Memory B cell (primary cell): Measurements from ENCODE around the gene TGFBRAP1.

Experiments
- ATAC-seq: fragments of 150-1000 bp; cut with Tn5 transposase; 2 replicates; pipeline ENCODE4 v1.10.0; 2021; ENCODE audit warnings: low read depth, mild to moderate bottlenecking, moderate library complexity
- DNase-seq, 2 donors: peaks; one replicate each; pipeline ENCODE4 v3.0.0; 2022; ENCODE audit warnings: low spot score in 2 of 2
- H3K27ac Mint-ChIP-seq: one replicate; pipeline ENCODE4 v1.8.0; 2022; ENCODE audit warnings: mild to moderate bottlenecking, moderate library complexity, mixed read lengths
- H3K27me3 Mint-ChIP-seq: one replicate; pipeline ENCODE4 v1.8.0; 2022; ENCODE audit warnings: mixed read lengths
- H3K36me3 Mint-ChIP-seq: one replicate; pipeline ENCODE4 v1.8.0; 2022; ENCODE audit warnings: mild to moderate bottlenecking, mixed read lengths
- H3K4me1 Mint-ChIP-seq: one replicate; pipeline ENCODE4 v1.8.0; 2022; ENCODE audit warnings: mixed read lengths
- H3K4me3 Mint-ChIP-seq: one replicate; pipeline ENCODE4 v1.8.0; 2022; ENCODE audit warnings: mild to moderate bottlenecking, moderate library complexity, mixed read lengths
- H3K9me3 Mint-ChIP-seq: one replicate; pipeline ENCODE4 v1.8.0; 2022; ENCODE audit warnings: mixed read lengths

Gene TGFBRAP1

GRCh38 chr2:105365206-105365605 is 35.7 kb upstream of the TGFBRAP1 start:
- Mint-ChIP-seq H3K9me3 (no peaks in the 10 kb centered on the region), H3K4me3 (no peak overlapping the region), H3K36me3 (peaks cover 10% of the 10 kb centered on the region), H3K27ac (no peak overlapping the region), H3K27me3 (no peaks in the 10 kb centered on the region), H3K4me1 (peaks cover 7% of the 10 kb centered on the region)
- no peak for DNase-seq
- ATAC-seq: no peak

GRCh38 chr2:105364436-105365139 is 35.1 kb upstream of the TGFBRAP1 start:
- Mint-ChIP-seq H3K27ac (no peak overlapping the region), H3K4me1 (peaks cover under 1% of the 10 kb centered on the region), H3K27me3 (no peaks in the 10 kb centered on the region), H3K36me3 (peaks cover 12% of the 10 kb centered on the region), H3K4me3 (no peak overlapping the region), H3K9me3 (no peaks in the 10 kb centered on the region)
- ATAC-seq (no peak), DNase-seq (no peak)

- no peaks in the 10 kb centered on the region for H3K27me3 Mint-ChIP-seq
- DNase-seq (no peak), ATAC-seq (no peak)
- no peak overlapping the region for H3K27ac Mint-ChIP-seq
- peaks cover 23% of the 10 kb centered on the region for H3K36me3 Mint-ChIP-seq
- H3K9me3 Mint-ChIP-seq: no peaks in the 10 kb centered on the region
- no peaks in the 10 kb centered on the region for H3K4me1 Mint-ChIP-seq
- H3K4me3 Mint-ChIP-seq: no peak overlapping the region
Observed at GRCh38 chr2:105362862-105363591, 33.5 kb upstream of the TGFBRAP1 start.

- Mint-ChIP-seq H3K27ac (no peak overlapping the region), H3K36me3 (peaks cover 37% of the 10 kb centered on the region), H3K4me3 (no peak overlapping the region), H3K9me3 (peaks cover 4% of the 10 kb centered on the region), H3K27me3 (no peaks in the 10 kb centered on the region), H3K4me1 (no peaks in the 10 kb centered on the region)
- ATAC-seq: no peak
- no peak for DNase-seq
Observed at GRCh38 chr2:105361102-105361889, 31.8 kb upstream of the TGFBRAP1 start.

- no peak overlapping the region for H3K27ac Mint-ChIP-seq
- DNase-seq (no peak), ATAC-seq (no peak)
- H3K36me3 Mint-ChIP-seq: peaks cover 53% of the 10 kb centered on the region
- H3K9me3 Mint-ChIP-seq: peaks cover 9% of the 10 kb centered on the region
- H3K4me1 Mint-ChIP-seq: no peaks in the 10 kb centered on the region
- H3K4me3 Mint-ChIP-seq: no peak overlapping the region
- H3K27me3 Mint-ChIP-seq: no peaks in the 10 kb centered on the region
Observed at GRCh38 chr2:105358593-105358992, 29.1 kb upstream of the TGFBRAP1 start.

- Mint-ChIP-seq H3K27me3 (no peaks in the 10 kb centered on the region), H3K4me3 (no peak overlapping the region), H3K9me3 (peaks cover 9% of the 10 kb centered on the region), H3K36me3 (peaks cover 63% of the 10 kb centered on the region), H3K4me1 (no peaks in the 10 kb centered on the region), H3K27ac (no peak overlapping the region)
- DNase-seq: no peak
- no peak for ATAC-seq
Observed at GRCh38 chr2:105357122-105357521, 27.6 kb upstream of the TGFBRAP1 start.

- ATAC-seq (no peak), DNase-seq (no peak)
- no peak overlapping the region for H3K27ac Mint-ChIP-seq
- H3K4me1 Mint-ChIP-seq: peaks cover 4% of the 10 kb centered on the region
- H3K27me3 Mint-ChIP-seq: no peaks in the 10 kb centered on the region
- H3K9me3 Mint-ChIP-seq: no peaks in the 10 kb centered on the region
- peaks cover 22% of the 10 kb centered on the region for H3K36me3 Mint-ChIP-seq
- H3K4me3 Mint-ChIP-seq: no peak overlapping the region
Observed at GRCh38 chr2:105344704-105345345, 15.3 kb upstream of the TGFBRAP1 start.

- peaks cover 12% of the 10 kb centered on the region for H3K4me1 Mint-ChIP-seq
- no peaks in the 10 kb centered on the region for H3K27me3 Mint-ChIP-seq
- H3K4me3 Mint-ChIP-seq: no peak overlapping the region
- H3K27ac Mint-ChIP-seq: no peak overlapping the region
- H3K9me3 Mint-ChIP-seq: no peaks in the 10 kb centered on the region
- ATAC-seq (no peak), DNase-seq (no peak)
- H3K36me3 Mint-ChIP-seq: peaks cover 10% of the 10 kb centered on the region
Observed at GRCh38 chr2:105339414-105339813, 9.9 kb upstream of the TGFBRAP1 start.

- no peaks in the 10 kb centered on the region for H3K27me3 Mint-ChIP-seq
- H3K9me3 Mint-ChIP-seq: no peaks in the 10 kb centered on the region
- peak overlapping the region; percentile 100 for H3K4me3 Mint-ChIP-seq
- ATAC-seq (no peak), DNase-seq (no peak)
- H3K36me3 Mint-ChIP-seq: peaks cover 7% of the 10 kb centered on the region
- H3K4me1 Mint-ChIP-seq: peaks cover 12% of the 10 kb centered on the region
- H3K27ac Mint-ChIP-seq: peak overlapping the region; percentile 99
Observed at GRCh38 chr2:105338020-105338385, 8.5 kb upstream of the TGFBRAP1 start.

GRCh38 chr2:105337122-105338019 is 7.8 kb upstream of the TGFBRAP1 start, which contains the start of gene C2orf49:
Gene C2orf49, plus strand, starts transcription at chr2:105337540. Its CDS starts 48 bp downstream, at chr2:105337588.
- H3K36me3 Mint-ChIP-seq: peaks cover 5% of the 10 kb centered on the region
- peak; percentile 93 for ATAC-seq
- peak within 1 kb of the TSS; percentile 100 for H3K4me3 Mint-ChIP-seq
- peak within 1 kb of the TSS; percentile 99 for H3K27ac Mint-ChIP-seq
- DNase-seq: peak; percentile 86 to 89
- no peaks in the 10 kb centered on the region for H3K27me3 Mint-ChIP-seq
- H3K4me1 Mint-ChIP-seq: peaks cover 12% of the 10 kb centered on the region
- H3K9me3 Mint-ChIP-seq: no peaks in the 10 kb centered on the region

- H3K4me1 Mint-ChIP-seq: peaks cover 12% of the 10 kb centered on the region
Observed at GRCh38 chr2:105336786-105337121, 7.2 kb upstream of the TGFBRAP1 start.

GRCh38 chr2:105335469-105335868 is 5.9 kb upstream of the TGFBRAP1 start:
- no peak for ATAC-seq
- H3K27ac Mint-ChIP-seq: no peak overlapping the region
- DNase-seq: no peak
- H3K9me3 Mint-ChIP-seq: no peaks in the 10 kb centered on the region
- H3K27me3 Mint-ChIP-seq: no peaks in the 10 kb centered on the region
- peaks cover 13% of the 10 kb centered on the region for H3K4me1 Mint-ChIP-seq
- H3K36me3 Mint-ChIP-seq: peaks cover 5% of the 10 kb centered on the region
- no peak overlapping the region for H3K4me3 Mint-ChIP-seq

More at GRCh38 chr2:105336786-105337121, 7.2 kb upstream of the TGFBRAP1 start:
- DNase-seq (no peak), ATAC-seq (no peak)
- H3K9me3 Mint-ChIP-seq: no peaks in the 10 kb centered on the region
- H3K27ac Mint-ChIP-seq: peak overlapping the region; percentile 99
- H3K36me3 Mint-ChIP-seq: peaks cover 5% of the 10 kb centered on the region
- peak overlapping the region; percentile 100 for H3K4me3 Mint-ChIP-seq
- no peaks in the 10 kb centered on the region for H3K27me3 Mint-ChIP-seq

GRCh38 chr2:105334211-105334610 is 4.7 kb upstream of the TGFBRAP1 start:
- H3K4me1 Mint-ChIP-seq: peaks cover 16% of the 10 kb centered on the region
- H3K4me3 Mint-ChIP-seq: no peak overlapping the region
- DNase-seq (no peak), ATAC-seq (no peak)
- H3K27me3 Mint-ChIP-seq: no peaks in the 10 kb centered on the region
- H3K36me3 Mint-ChIP-seq: no peaks in the 10 kb centered on the region
- H3K27ac Mint-ChIP-seq: no peak overlapping the region
- H3K9me3 Mint-ChIP-seq: no peaks in the 10 kb centered on the region
